Adrenal gland (tissue), 5 donors: Measurements from ENCODE around the gene MOB3C.

Experiments
- CTCF ChIP-seq, 6 experiments: fragments of 450-650 bp in 4 of 6; fragments of 200-600 bp in 2 of 6; sonication (generic) in 1 of 6; IDR thresholded peaks; 1 replicate in 5 of 6; 2 replicates in 1 of 6; pipeline versions ENCODE4 v1.5.1 to v1.8.0; 2016 to 2021; ENCODE audit warnings: antibody characterized with exemption in 6 of 6, mild to moderate bottlenecking in 2 of 6, moderate library complexity in 1 of 6
- POLR2A ChIP-seq, 2 donors: fragments of 450-650 bp; IDR thresholded peaks; one replicate each; pipeline ENCODE4 v1.6.1; 2017; ENCODE audit warnings: antibody characterized with exemption in 2 of 2, mild to moderate bottlenecking in 2 of 2, moderate library complexity in 1 of 2
- donor health status: DM: no; HTN: no; CAD: no.

GRCh38 chr1:46575300-46575699 lies 41.3 kb downstream of the MOB3C start:
- TF ChIP-seq POLR2A (IDR thresholded peaks at IDR 0.05) (no peak), CTCF (IDR thresholded peaks at IDR 0.05) (no peak)
